22Rv1 (cell line): ENCODE data around the gene SYNE1.
"Not testable (repeated sequence)": the region's sequence is repeated elsewhere in the genome, so short reads cannot be mapped to it uniquely, and the experiment has no call there.

Experiments used
- H3K27ac ChIP-seq: fragments of 450-650 bp; 2 replicates; pipeline ENCODE4 v1.5.1; 2017
- CTCF ChIP-seq: fragments of 450-650 bp; IDR thresholded peaks from 2 replicates; pipeline ENCODE4 v1.5.1; 2017; ENCODE audit warnings: mild to moderate bottlenecking
- ZFX ChIP-seq: fragments of 450-650 bp; IDR thresholded peaks from 2 replicates; pipeline ENCODE4 v1.6.1; 2017; ENCODE audit warnings: antibody characterized with exemption, borderline replicate concordance

The SYNE1 gene

GRCh38 chr6:152637296-152638047, at the start of gene SYNE1:
Gene SYNE1 (minus strand): TSS chr6:152637362. CDS start chr6:152628331, 9,031 bp downstream.
- H3K27ac ChIP-seq: no peak within 1 kb of the TSS
- TF ChIP-seq ZFX: no peak
- TF ChIP-seq CTCF: no peak

- no peak for TF ChIP-seq ZFX
- no peak for TF ChIP-seq CTCF
- H3K27ac ChIP-seq: no peak overlapping the region
These were observed 48.7 kb upstream of the SYNE1 start for GRCh38 chr6:152685819-152686218.

GRCh38 chr6:152682935-152683334, 45.8 kb upstream of the SYNE1 start:
- not testable (repeated sequence) for H3K27ac ChIP-seq

- TF ChIP-seq ZFX (no peak), CTCF (no peak)
- H3K27ac ChIP-seq: no peak overlapping the region
These were observed 45.0 kb upstream of the SYNE1 start for GRCh38 chr6:152682141-152682540.

GRCh38 chr6:152680879-152681517, 43.8 kb upstream of the SYNE1 start:
- H3K27ac ChIP-seq: no peak overlapping the region
- TF ChIP-seq ZFX (no peak), CTCF (no peak)

- TF ChIP-seq CTCF: no peak
- no peak for TF ChIP-seq ZFX
- H3K27ac ChIP-seq: no peak overlapping the region
These were observed 43.0 kb upstream of the SYNE1 start for GRCh38 chr6:152680151-152680550.

GRCh38 chr6:152673236-152673635, 36.1 kb upstream of the SYNE1 start:
- TF ChIP-seq CTCF (no peak), ZFX (no peak)
- no peak overlapping the region for H3K27ac ChIP-seq
